ENCODE data around the gene ANO7.

DNA sequence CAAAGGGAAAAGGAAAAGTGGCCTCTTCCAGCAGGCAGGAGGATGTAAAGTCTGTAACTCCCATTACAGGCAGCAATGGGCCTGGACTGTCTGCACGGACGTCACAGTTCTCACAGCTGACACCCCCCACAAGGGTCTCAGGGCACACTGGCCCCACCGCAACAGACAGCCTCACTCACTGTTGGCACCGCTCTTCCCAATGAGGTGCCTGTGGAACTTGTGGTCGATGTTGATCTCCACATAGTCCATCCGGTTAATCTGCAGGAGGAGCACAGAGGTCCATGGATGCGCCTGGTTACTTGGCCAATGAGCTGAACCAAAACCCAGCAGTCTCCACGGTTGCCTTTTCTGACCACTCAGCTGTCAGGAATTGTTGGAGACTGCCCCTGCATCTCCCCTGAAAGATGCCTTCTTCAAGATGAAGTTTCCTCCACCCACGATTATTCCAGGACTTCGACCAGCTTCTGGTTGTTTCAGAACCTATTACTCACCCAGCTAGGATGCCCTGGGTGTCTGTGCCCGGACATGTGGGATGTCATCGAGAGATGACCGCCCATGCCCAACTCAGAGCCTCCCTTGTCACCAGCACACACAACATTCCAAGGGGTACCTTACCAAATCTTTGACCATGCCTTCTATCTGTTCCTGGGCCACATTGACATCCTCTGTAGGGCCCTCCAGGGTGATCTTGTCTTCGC lies 64.5 kb downstream of the ANO7 start:
- TF ChIP-seq CTCF (IDR thresholded peaks at IDR 0.05 in 4 of 5, conservative IDR thresholded peaks at IDR 0.05 in 1 of 5) (no peak), POLR2A (IDR thresholded peaks at IDR 0.05) (no peak)

Data from gastrocnemius medialis (tissue), 4 donors.